DMS114 treated with DMSO at 0.1 percent for 48 hours (cell line): Measurements from ENCODE around the gene ITPR1.

ENCODE experiments used
- DNase-seq: peaks from one replicate; lab custom pipeline; 2025; ENCODE audit not compliant: unreplicated experiment; lab: John Stamatoyannopoulos, UW

The ITPR1 gene

GRCh38 chr3:4633078-4634004 lies 140.2 kb downstream of the ITPR1 start:
- peak; percentile 64 for DNase-seq

DNA sequence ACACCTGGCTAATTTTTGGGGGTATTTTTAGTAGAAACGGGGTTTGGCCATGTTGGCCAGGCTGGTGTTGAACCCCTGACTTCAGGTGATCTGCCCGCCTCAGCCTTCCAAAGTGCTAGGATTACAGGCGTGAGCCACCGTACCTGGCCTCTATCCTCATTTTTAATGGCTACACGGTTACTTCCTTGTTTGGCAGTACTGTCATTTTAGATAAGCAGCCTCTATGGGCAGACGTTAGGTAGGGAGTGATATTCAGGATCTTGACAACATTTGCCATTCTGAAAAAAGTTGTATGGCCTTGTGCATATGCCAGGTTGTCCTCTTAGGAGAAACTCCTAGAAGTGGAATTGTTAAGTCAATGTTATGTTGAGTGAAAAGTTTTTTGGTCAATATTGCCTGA lies 141.7 kb downstream of the ITPR1 start:
- no peak for DNase-seq

GRCh38 chr3:4637265-4637664 lies 144.1 kb downstream of the ITPR1 start:
- no peak for DNase-seq

- no peak for DNase-seq
Observed at GRCh38 chr3:4641863-4642563, 148.9 kb downstream of the ITPR1 start.

- DNase-seq, result no peak
Observed at GRCh38 chr3:4642611-4643010, 149.5 kb downstream of the ITPR1 start.

GRCh38 chr3:4643904-4644547 lies 150.9 kb downstream of the ITPR1 start:
- DNase-seq, result no peak

DNA sequence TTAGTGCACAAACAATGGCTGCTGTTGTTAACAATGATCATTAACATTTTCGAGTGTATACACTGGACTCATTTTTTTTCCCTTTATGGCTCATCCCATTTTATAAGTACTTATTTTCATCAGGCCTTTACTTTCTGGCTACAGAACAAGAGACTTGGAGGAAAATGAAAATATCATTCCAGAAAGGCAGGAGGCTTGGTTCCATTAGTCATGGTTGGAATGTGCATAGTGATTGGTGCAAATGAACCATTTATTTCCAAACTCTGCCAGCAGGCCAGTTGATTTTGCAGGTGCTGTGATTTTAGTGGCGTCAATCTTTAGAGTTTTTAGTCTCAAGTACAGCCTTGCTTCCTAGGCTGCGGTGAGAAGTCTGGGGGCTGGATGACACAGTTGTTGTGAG lies 151.8 kb downstream of the ITPR1 start:
- DNase-seq, result no peak

- DNase-seq, result no peak
Observed at GRCh38 chr3:4645468-4645867, 152.3 kb downstream of the ITPR1 start.

DNA sequence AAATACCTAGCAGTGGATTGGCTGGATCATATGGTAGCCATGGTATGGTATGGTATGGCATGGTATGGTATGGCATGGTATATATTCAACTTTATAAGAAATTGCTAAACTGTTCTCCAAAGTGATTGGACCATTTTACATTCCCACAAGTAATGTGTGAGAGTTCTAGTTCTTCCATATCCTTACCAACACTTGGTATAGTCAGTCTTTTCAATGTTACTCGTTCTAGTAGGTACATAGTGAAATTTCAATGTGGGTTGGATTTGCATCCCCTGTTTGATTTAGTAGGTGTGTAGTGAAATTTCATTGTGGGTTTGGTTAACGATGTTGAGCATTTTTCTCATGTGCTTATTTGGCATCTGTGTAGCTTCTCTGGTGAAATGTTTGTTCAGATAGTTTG lies 154.3 kb downstream of the ITPR1 start:
- no peak for DNase-seq

DNA sequence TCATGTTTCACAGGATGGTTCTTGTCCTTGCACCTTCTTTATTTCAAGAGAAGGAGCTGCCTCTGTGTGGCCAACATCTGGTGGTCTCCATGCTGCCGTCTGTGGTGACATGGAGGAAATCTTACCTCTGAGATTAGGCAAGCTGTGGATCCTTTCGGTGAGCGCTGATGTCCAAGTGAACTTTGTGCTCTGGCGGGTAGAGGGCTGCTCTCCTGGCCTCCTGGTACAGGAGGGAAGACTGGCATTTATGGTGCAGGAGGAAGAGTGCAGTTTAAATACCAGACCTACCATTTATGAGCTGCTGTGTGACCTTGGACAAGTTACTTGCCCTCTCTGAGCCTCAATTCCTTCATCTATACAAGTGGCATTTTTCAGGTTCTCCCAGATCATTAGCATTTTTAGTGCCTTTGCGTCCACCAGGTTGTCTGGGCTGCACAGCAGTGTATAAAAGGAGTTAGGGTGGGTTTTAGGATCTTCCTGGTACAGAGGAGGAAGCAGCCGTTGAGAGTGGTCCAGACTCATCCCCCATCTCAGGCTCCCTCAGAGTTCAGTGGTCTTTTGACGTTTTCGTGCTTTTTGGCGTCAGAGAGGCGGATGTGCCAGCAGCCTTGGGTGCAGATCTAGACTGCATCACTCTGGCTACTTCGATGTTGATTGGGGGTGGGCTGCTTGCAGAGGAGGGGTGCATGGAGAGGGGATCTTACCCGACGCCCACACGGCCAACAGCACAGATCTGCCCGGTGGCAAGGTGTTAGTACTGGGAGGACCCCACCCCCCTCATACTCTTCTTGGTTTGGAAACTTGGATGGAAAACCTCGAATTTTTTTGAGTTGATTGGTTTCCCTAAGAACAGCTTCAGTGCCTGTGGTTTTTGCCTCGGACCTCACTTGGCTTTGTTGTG lies 162.2 kb downstream of the ITPR1 start:
- no peak for DNase-seq

DNA sequence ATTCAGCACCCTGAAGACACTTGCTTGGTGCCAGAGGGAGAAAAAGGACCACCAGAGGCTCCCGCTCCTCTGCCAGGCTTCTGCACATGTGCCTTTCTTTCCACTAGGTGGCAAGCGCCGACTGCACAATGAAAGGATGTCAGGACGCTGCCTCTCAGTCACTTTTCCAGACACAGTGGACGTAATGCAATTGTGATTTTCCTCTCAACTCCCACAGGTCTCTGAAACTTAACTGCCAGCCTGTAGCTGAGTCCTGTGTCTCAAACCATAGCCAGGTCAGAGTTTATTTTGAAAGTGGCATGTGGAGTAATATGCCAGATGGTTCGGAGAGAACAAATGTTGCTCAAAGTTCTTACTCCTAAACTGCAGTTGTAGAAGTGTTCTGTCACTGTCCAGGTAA lies 162.9 kb downstream of the ITPR1 start:
- peak; percentile 55 for DNase-seq

DNA sequence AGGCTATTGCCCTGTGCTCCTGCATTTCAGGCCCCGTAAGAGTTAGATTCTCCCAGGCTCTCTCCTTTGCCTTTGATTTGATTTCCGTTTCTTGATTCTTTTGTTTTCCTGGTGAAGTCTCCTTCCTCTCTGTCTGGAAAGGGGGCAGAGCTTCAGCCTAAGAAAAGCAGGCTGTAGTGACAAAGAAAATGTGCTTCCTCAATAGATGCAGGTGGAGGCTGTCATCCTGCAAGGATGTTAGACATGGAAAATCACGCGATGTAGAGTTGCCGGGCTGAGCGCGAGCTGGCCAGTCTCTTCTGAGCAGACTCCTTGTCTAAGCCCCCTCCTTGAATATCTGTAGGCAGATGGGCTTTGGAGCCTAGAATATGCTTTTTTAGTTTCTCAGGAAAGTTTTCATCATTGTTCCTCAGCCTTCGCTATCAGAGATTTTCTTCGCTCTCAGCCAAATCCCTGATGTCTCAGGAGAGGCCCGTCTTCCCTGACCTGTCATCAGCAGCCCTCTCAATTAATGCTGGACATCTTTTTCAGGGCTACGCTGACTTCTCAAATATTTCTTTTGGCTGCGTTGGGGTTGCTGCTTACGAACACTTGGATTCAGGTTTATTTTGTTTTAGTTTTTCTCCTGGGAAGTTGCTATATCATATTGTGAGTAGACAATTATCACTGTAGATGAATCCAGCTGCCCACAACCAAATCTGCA lies 163.6 kb downstream of the ITPR1 start:
- no peak for DNase-seq

- DNase-seq, result no peak
Observed at GRCh38 chr3:4660936-4661335, 167.8 kb downstream of the ITPR1 start.

GRCh38 chr3:4664412-4664811 lies 171.3 kb downstream of the ITPR1 start:
- DNase-seq, result no peak

DNA sequence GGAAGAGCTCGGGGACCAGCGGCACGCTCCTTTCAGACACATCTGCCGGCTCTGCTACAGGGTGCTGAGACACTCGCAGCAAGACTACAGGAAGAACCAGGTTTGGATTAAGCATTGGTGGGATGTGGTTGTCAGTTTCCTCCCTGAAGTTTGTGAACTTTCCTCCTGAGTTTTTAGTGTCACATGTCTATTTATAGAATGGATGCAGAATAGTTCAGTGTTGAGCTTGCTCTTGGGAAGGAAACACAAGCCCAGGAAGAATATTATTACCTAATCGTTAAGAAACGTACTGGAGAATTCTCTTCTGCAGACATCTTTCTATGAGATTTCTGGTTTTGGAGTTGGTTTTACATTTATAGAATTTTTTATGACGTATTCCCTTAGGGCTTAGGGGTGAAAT lies 172.0 kb downstream of the ITPR1 start:
- no peak for DNase-seq

- no peak for DNase-seq
Observed at GRCh38 chr3:4666071-4666470, 172.9 kb downstream of the ITPR1 start.

DNA sequence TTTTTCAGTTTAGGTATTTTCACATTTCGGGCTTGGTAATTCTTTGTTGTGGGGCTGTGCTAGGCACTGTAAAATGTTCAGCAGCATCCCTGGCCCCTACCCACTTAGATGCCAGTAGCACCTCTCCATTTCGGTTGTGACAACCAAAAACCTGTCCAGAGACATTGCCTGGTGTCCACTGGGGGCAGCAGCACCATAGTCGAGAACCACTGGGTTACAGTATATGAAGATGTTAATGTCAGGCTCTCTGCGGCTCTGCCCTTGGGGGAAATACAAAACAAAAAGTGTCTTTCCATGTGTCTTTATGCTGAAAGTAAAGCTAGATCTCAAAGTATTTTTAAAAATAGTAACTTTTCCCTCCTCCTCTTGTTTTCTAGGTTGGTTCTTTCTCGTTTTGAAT lies 177.2 kb downstream of the ITPR1 start:
- DNase-seq, result peak; percentile 2

DNA sequence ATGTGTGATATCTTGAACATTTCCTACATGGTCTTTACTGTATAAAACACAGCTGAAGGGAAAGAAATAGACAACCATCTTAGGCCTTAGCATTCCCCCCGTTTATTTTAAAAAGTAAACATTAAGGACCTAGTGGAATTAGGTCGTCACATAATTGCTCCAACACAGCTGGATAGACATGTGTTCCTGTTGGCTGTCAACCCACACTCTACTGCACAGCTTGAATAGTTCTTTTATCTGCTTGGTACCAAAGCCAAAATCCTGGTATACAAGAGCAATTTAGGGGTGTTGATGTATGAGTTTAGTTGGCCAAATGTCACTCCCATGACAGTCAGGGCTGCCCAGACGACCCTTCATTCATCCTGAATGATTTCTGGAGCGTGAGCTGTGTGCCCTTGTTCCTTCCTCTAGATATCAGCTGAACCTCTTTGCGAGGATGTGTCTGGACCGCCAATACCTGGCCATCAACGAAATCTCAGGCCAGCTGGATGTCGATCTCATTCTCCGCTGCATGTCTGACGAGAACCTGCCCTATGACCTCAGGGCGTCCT lies 179.7 kb downstream of the ITPR1 start:
- DNase-seq, result no peak

- no peak for DNase-seq
Observed at GRCh38 chr3:4674216-4674615, 181.1 kb downstream of the ITPR1 start.

- DNase-seq, result no peak
Observed at GRCh38 chr3:4675704-4676103, 182.6 kb downstream of the ITPR1 start.
